K562 (cell line): ENCODE results near the gene E2F2.

ENCODE experiments used
- AFF4 ChIP-seq: sonication (generic); formaldehyde crosslinking; IDR thresholded peaks from 2 replicates; pipeline ENCODE4 v1.8.0; 2023; ENCODE audit warnings: mild to moderate bottlenecking, missing genetic modification reagents
- CTCF ChIP-seq, 3 experiments: IDR thresholded peaks in 2 of 3; conservative IDR thresholded peaks in 1 of 3; 2 replicates each; pipeline ENCODE4 v1.5.1; 2011 to 2012; ENCODE audit warnings: low read length in 3 of 3, mild to moderate bottlenecking in 3 of 3, control low read depth in 2 of 3, improper control_type of control experiment in 1 of 3, inconsistent platforms in 1 of 3, low read depth in 1 of 3, mixed read lengths in 1 of 3, moderate library complexity in 1 of 3; ENCODE audit not compliant: insufficient read depth in 2 of 3
- HMGXB4 ChIP-seq: sonication (generic); formaldehyde crosslinking; IDR thresholded peaks from 2 replicates; pipeline ENCODE4 v1.8.1; 2023; ENCODE audit warnings: mild to moderate bottlenecking, missing genetic modification reagents
- ZNF512 ChIP-seq: IDR thresholded peaks from 2 replicates; pipeline ENCODE4 v1.6.1; 2016; ENCODE audit warnings: missing genetic modification characterization, missing compliant biosample characterization

- TF ChIP-seq HMGXB4: no peak
- TF ChIP-seq ZNF512: no peak
- TF ChIP-seq CTCF (IDR thresholded peaks at IDR 0.05 in 2 of 3, conservative IDR thresholded peaks at IDR 0.05 in 1 of 3; ENCODE audit: insufficient read depth in 2 of 3, low read depth in 1 of 3, low read length in 3 of 3): no peak
- TF ChIP-seq AFF4 (CRISPR knock-in tag): no peak
Observed at GRCh38 chr1:23537296-23537973, 6.4 kb upstream of the E2F2 start.
